ENCODE measurements around the gene SRR. TPM values are rescaled to one million over a fixed set of nuclear protein-coding genes. Genes with fewer than 3 reads are reported as not detected.
A peak's percentile ranks its signal among the peaks of the same experiment; 100 is the strongest.
"Not testable (repeated sequence)": the region's sequence is repeated elsewhere in the genome, so short reads cannot be mapped to it uniquely, and the experiment has no call there.

SRR gene
- polyA plus RNA-seq, 1 experiment = 27.3 TPM

GRCh38 chr17:2299756-2300155 lies 4.0 kb upstream of the SRR start:
- POLR2A ChIA-PET = no interaction called here
- CTCF ChIA-PET = no interaction called here
- TF ChIP-seq, protein P1, sequence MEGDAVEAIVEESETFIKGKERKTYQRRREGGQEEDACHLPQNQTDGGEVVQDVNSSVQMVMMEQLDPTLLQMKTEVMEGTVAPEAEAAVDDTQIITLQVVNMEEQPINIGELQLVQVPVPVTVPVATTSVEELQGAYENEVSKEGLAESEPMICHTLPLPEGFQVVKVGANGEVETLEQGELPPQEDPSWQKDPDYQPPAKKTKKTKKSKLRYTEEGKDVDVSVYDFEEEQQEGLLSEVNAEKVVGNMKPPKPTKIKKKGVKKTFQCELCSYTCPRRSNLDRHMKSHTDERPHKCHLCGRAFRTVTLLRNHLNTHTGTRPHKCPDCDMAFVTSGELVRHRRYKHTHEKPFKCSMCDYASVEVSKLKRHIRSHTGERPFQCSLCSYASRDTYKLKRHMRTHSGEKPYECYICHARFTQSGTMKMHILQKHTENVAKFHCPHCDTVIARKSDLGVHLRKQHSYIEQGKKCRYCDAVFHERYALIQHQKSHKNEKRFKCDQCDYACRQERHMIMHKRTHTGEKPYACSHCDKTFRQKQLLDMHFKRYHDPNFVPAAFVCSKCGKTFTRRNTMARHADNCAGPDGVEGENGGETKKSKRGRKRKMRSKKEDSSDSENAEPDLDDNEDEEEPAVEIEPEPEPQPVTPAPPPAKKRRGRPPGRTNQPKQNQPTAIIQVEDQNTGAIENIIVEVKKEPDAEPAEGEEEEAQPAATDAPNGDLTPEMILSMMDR (IDR thresholded peaks at IDR 0.05; ENCODE audit: low read depth, low read length) = no peak

GRCh38 chr17:2302778-2303203 lies 959 bp upstream of the SRR start:
- TF ChIP-seq, protein P1 (IDR thresholded peaks at IDR 0.05; ENCODE audit: low read depth, low read length) = 0 out of 2 replicates have a peak, but pooled peaks have one; percentile 1
- peaks cover 3% of the 10 kb centered on the region; the same call in 1 of the 2 replicates for H3K9me3 ChIP-seq (ENCODE audit: control insufficient read depth, insufficient read depth, low read length)
- ChIA-PET CTCF (interaction anchor here (0.6 to 1.1 kb wide), 3 partner anchors 51 to 247 kb away, joined by 3 to 4 read pairs (median 3); no protein-coding TSS in a partner anchor), POLR2A (interaction anchor here (0.6 to 1.8 kb wide), 8 partner anchors 40 to 248 kb away, joined by 3 to 7 read pairs (median 4); partner anchors contain the start of gene HIC1)
- peak overlapping the region; percentile 87 for H3K4me3 ChIP-seq (ENCODE audit: low read depth, low read length)
- DNase-seq (ENCODE audit: low read depth, low spot score) = no peak
- H3K27ac ChIP-seq (ENCODE audit: low read depth, low read length) = peak overlapping the region; percentile 77
- H3K27me3 ChIP-seq (ENCODE audit: control insufficient read depth, insufficient read depth, low read length) = no peaks in the 10 kb centered on the region

More at GRCh38 chr17:2299756-2300155, 4.0 kb upstream of the SRR start:
- no peak for DNase-seq (ENCODE audit: low read depth, low spot score)
- peaks cover 3% of the 10 kb centered on the region; the same call in 1 of the 2 replicates for H3K9me3 ChIP-seq (ENCODE audit: control insufficient read depth, insufficient read depth, low read length)
- H3K4me3 ChIP-seq (ENCODE audit: low read depth, low read length) = no peak overlapping the region
- no peak overlapping the region for H3K27ac ChIP-seq (ENCODE audit: low read depth, low read length)
- no peaks in the 10 kb centered on the region for H3K27me3 ChIP-seq (ENCODE audit: control insufficient read depth, insufficient read depth, low read length)

DNA sequence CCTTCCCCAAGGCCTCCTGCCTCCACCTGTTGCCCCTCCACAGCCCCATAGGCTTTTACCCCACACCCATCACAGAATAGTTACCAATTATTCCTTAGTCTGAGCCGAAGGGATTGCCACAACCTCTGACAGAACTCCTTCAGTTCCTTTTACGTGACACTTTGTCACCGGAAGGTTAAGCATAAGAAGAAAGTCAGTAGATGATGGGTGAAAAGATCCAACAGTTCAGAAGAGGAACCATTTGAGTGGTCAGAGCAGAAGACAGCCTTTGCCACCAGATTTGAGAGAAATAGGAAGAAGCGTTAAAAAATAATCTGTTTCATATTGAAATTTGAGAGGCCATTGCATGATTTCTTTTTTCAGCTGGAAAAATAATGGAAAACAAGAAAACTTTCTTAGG lies 1.2 kb downstream of the SRR start:
- H3K27me3 ChIP-seq (ENCODE audit: control insufficient read depth, insufficient read depth, low read length) = no peaks in the 10 kb centered on the region
- CTCF ChIA-PET = no interaction called here
- peaks cover under 1% of the 10 kb centered on the region; the same call in 1 of the 2 replicates for H3K9me3 ChIP-seq (ENCODE audit: control insufficient read depth, insufficient read depth, low read length)
- TF ChIP-seq, protein P1 (IDR thresholded peaks at IDR 0.05; ENCODE audit: low read depth, low read length) = no peak
- H3K4me3 ChIP-seq (ENCODE audit: low read depth, low read length) = no peak overlapping the region
- POLR2A ChIA-PET = interaction anchor here (0.7 kb wide), 1 partner anchor 529 kb away, joined by 4 read pairs; no protein-coding TSS in a partner anchor
- no peak overlapping the region for H3K27ac ChIP-seq (ENCODE audit: low read depth, low read length)
- DNase-seq (ENCODE audit: low read depth, low spot score) = no peak

DNA sequence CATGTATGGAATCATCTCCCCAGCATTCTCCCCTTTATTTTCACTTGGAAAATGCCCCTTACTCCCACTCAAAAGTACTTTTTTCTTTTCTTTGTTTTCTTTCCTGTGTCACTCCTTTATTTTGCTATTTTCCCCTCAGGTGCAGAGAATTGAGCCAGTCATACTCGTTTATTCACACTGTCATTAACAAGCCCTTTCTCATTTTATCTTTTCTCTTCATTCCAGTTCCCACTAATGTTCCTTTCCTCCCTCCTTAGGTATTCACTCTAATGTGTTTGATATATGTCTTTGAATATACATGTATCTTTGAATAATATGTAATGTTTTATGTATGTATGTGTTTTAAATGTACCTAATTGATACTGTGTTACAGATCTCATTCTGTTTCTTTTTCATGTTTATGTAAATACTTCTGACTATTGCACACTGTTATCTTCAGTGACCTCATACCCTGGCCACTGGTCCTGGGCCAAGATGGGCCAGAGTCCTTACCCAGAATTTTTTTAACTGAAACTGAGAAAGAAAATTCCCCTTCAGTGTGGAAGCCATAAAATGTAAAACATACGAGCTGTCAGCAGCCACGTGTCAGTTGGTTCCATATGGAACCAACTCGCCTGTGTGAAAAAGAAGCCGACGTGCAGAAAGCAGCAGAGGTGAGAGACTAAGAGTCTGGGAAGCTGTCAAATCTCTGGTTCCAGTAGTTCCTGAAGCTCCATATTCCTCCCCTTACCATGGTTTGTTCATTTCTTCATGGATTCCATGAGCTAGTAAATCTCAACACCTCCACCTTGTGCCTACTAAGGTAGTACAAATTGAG lies 5.8 kb downstream of the SRR start:
- Histone ChIP-seq H3K4me3 (ENCODE audit: low read depth, low read length) (no peak overlapping the region), H3K9me3 (ENCODE audit: control insufficient read depth, insufficient read depth, low read length) (no peaks in the 10 kb centered on the region), H3K27ac (ENCODE audit: low read depth, low read length) (no peak overlapping the region), H3K27me3 (ENCODE audit: control insufficient read depth, insufficient read depth, low read length) (no peaks in the 10 kb centered on the region)
- ChIA-PET POLR2A (interaction anchor here (0.5 kb wide), 1 partner anchor 171 kb away, joined by 4 read pairs; no protein-coding TSS in a partner anchor), CTCF (no interaction called here)
- TF ChIP-seq, protein P1 (IDR thresholded peaks at IDR 0.05; ENCODE audit: low read depth, low read length) = no peak
- peak; percentile 10 for DNase-seq (ENCODE audit: low read depth, low spot score)

- ChIA-PET CTCF (interaction anchor here (0.6 kb wide), 1 partner anchor 9 kb away, joined by 3 read pairs; the partner anchor contains the start of genes SMG6 and SRR), POLR2A (no interaction called here)
- TF ChIP-seq, protein P1 (IDR thresholded peaks at IDR 0.05; ENCODE audit: low read depth, low read length) = no peak
- no peak overlapping the region for H3K27ac ChIP-seq (ENCODE audit: low read depth, low read length)
- H3K27me3 ChIP-seq (ENCODE audit: control insufficient read depth, insufficient read depth, low read length) = no peaks in the 10 kb centered on the region
- DNase-seq (ENCODE audit: low read depth, low spot score) = no peak
- H3K9me3 ChIP-seq (ENCODE audit: control insufficient read depth, insufficient read depth, low read length) = no peaks in the 10 kb centered on the region
- H3K4me3 ChIP-seq (ENCODE audit: low read depth, low read length) = no peak overlapping the region
Observed at GRCh38 chr17:2312736-2313135, 9.0 kb downstream of the SRR start.

DNA sequence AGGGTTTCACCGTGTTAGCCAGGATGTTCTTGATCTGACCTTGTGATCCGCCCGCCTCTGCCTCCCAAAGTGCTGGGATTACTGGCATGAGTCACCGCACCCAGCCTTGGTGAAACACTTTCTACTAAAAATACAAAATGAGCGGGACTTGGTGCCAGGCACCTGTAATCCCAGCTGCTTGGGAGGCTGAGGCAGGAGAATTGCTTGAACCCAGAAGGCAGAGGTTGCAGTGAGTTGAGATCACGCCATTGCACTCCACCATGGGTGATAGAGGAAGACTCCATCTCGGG lies 13.1 kb downstream of the SRR start:
- H3K27ac ChIP-seq (ENCODE audit: low read depth, low read length); H3K4me3 ChIP-seq (ENCODE audit: low read depth, low read length); DNase-seq (ENCODE audit: low read depth, low spot score); H3K9me3 ChIP-seq (ENCODE audit: control insufficient read depth, insufficient read depth, low read length); H3K27me3 ChIP-seq (ENCODE audit: control insufficient read depth, insufficient read depth, low read length); POLR2A ChIA-PET; CTCF ChIA-PET: not testable (repeated sequence)
